CMK (cell line): ENCODE data around the gene YRDC.
A peak's percentile ranks its signal among the peaks of the same experiment; 100 is the strongest.
"Not testable (repeated sequence)": the region's sequence is repeated elsewhere in the genome, so short reads cannot be mapped to it uniquely, and the experiment has no call there.

Experiments used
- DNase-seq: peaks from one replicate; pipeline ENCODE4 v3.0.0-alpha.2; 2010; ENCODE audit warnings: low read depth

Gene YRDC

DNA sequence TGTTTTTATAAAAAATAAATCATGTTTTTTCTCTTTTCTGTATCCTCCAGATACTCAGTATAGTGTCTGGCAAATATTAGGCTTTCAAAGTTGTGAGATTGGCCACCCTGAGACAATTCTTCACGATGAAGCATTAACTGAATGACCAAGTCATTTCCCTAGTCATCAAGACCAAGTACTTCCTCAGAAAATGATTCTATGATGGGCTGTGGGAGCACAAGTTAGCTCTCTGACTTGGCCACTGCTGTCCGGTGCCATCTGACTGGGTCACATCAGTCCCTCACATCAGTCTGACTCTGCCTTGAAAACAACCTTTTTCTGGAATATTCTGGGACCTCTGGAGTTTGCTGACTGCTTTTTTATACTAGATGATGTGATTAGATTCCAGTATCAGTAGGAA is 13.5 kb upstream of the YRDC start:
- no peak for DNase-seq

DNA sequence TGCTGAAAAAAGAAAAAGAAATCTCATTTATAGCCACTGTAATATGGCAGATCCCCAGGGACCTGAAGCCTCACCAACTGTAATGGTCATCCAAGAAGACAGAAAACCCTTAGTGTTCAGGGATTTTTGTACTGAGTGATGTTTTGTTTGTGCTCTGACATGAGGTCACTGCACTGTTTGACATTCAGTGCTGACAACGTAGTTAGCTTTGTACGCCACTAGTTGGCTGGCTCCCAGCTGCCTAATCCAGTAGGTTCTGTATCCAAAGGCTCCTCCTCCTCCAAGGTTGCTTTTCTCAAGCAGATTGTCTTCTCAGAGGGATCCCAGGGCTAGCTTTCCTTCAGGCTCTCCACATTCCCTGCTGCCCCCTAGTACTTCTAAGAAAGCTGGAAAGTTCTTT is 9.5 kb upstream of the YRDC start:
- no peak for DNase-seq

DNA sequence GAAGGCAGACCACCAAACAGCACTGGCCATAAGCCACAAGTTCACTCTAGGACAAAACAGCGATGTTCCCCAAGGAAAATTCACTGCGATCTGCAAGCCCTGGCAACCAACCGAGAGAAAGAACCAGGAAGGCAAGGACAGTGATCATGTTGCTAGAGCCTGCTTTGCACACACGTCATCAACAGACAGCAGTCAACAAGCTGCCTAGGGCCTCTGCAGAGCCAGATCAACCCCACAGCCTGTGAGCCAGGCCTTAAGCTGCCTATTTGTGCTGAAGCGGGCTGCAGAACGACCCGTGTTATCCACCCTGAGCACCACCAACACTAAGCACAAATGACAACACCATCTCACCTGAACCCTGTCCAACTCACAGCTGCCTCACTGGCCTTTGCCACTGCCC is 6.2 kb upstream of the YRDC start:
- no peak for DNase-seq

GRCh38 chr1:37813529-37814145 is 5.6 kb upstream of the YRDC start:
- no peak for DNase-seq

DNA sequence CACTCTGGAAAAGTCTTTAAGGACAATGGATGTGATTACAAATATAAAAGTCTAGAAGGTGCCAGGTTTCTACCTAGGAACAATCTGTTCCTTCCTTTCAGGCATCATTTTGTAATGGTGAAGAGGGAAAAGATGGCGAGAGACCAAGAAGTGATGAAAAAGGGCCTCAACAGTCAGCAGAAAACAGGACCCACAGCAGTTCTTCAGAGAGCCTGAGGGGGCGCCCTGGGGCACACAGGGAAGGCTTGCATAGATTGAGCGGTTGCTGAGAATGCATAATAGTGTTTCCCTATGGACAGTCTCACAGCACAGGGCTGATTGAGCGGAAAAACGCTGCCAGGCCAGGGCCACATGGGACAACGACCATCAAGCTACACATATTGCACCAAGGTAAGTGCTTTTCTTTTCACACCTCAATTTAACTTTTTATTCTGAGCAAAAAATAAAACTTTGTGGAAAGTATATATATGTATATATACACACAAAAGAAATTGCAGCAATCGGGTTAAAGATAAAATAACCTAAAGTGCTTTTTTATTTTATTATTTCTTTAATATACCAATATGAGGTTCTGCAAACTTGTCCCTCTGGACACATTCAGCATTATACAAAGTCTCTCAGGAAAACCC is 3.1 kb upstream of the YRDC start:
- no peak for DNase-seq

- DNase-seq, result no peak
Observed at GRCh38 chr1:37809942-37810341, 1.9 kb upstream of the YRDC start.

DNA sequence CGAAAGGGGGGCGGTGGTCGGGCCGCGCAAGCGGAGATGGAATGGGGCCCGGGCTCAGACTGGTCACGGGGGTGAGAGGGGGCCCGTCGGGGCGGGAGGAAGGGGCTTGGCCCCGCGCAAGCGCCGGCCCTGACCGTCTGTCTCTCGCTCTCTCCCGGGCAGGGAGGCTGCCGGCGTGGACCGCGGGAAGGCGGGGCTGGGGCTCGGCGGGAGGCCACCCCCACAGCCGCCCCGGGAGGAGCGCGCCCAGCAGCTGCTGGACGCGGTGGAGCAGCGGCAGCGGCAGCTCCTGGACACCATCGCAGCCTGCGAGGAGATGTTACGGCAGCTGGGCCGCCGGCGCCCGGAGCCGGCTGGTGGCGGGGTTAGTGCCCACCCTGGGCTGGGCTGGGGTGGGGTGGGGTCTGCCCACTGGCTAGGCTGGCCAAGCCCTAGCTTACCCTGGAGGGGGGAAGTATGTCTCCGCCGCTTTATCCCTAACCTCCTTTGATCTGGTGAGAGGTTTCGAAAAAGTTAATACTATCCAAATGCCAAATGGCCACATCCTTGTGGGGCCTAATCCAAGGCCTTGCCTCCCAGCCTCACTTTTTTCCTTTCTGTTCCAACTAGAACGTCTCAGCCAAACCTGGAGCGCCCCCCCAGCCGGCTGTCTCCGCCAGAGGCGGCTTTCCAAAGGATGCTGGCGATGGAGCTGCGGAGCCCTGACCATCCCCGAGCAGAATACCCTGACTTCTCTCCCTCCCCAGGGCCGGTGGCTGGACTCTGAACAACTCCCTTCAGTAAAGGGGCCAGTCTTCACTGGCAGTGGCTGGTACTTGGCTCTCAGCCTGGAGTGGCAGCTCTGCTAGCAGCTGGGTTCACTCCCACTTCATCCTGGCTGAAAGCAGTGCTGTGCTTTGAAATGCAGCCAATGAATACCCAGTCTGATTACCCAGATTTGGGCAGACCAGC is 636 bp upstream of the YRDC start:
- DNase-seq, result no peak

DNA sequence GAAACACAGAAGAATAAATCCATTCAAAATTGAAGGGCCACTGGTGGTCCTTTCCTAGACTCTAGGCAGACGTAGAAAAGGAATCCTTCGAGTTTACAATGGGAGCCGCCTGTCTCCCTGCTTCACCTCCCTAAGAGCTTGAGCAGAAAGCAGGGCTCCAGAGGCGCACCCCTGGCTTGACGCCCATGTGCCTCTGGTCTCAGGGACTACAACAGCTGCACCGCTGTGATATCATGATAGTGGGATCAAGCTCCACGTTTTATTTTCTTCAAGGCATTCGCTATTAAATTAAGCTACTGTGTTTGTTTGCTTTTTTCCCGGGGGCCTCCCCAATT is 821 bp downstream of the YRDC start:
- DNase-seq, result no peak

GRCh38 chr1:37802439-37802838 is 5.6 kb downstream of the YRDC start:
- no peak for DNase-seq

GRCh38 chr1:37797750-37798345 is 10.2 kb downstream of the YRDC start:
- no peak for DNase-seq

- DNase-seq, result no peak
Observed at GRCh38 chr1:37795340-37796125, 12.5 kb downstream of the YRDC start.

DNA sequence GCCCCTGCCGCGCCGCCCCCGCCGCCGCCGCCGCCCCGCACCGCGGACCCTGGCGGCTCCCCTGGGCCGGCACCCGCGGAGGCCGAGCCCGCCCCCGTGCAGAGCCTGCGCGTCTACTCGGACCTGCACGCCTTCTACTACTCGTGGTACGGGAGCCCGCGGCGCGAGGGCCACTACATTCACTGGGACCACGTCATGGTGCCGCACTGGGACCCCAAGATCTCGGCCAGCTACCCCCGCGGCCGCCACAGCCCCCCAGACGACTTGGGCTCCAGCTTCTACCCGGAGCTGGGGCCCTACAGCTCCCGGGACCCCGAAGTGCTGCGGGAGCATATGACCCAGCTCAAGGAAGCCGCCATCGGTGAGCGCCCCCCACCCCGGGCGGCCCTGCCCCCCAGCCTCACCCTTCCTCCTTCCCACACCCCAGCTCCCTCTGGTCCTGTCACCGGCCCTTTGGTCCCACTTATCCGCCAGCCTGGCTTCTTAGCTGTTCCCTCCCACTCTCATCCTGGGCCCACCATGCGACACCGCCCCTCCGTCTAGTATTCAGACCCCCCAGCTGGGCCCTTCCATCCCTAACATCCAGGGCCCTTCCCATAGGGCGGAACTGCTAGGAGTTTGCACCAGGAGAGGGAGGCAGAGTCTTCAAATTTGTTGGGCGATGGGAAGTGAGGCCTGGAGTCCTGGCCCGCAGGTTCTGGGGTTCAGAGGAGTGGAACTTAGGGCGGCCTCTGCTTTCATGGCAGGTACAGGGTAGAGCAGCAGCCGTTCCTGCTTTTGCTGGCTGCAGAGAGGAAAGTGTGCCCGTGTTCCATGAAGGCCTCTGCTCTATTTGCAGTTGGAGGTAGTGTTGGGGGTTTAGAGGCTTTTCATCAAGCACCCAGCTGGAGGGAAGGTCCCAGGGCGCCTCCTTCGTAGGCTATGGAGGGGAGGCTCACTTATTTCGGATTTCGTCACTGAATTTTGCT is 13.4 kb downstream of the YRDC start:
- DNase-seq, result no peak

DNA sequence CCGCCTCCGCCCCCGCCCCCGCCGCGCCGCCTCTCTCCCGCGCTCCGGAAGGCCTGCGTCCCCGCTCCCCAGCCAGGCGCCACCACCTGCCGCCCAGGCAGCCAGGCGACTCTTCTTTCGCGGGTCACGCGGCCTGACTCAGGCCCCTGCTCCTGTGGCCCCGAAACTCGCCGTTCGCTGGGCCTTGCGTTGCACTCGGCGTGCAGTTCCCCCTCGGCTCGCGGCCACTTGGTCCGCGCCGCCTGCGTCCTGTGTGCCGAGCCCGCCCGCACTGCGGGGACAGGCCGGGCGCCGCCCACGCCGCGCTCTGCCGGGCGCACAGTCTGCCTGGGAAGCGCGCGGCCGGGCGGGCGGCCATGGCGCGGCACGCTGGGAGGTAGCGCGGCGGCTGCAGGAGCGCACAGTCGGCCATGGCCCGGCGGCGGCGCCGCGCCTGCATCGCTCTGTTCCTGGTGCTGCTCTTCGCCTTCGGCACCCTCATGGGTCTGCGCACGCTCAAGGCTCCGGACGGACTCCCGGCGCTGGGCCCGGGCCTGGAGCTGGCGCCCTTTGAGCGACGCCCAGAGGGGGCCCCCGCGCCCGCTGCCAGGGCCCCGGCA is 14.1 kb downstream of the YRDC start, which contains the start of gene MANEAL:
MANEAL (plus strand) TSS at position 75 of the 599 bp plus-strand sequence; CDS start at position 411, 336 bp downstream.
- peak; percentile 77 for DNase-seq

- DNase-seq, result no peak
Observed at GRCh38 chr1:37792943-37793686, 14.9 kb downstream of the YRDC start.

GRCh38 chr1:37782491-37782890 is 25.5 kb downstream of the YRDC start:
- DNase-seq, result no peak

DNA sequence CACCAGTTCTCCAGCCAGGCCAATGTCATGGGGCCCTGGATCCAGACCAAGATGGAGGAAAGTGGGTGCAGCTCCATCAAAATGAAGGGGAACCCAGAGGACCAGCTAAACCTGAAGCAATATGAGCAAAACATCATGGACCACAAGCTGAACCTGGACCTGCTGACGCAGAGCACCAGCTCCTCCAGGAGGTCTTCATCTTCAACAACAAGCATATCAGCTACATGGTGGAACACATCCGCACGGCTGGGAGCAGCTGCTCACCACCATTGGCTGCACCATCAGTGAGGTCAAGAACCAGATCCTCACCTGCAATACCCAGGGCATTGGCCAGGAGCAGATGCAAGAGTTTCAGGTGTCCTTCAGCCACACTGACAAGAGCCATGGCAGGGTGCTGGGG is 29.4 kb downstream of the YRDC start:
- no peak for DNase-seq

DNA sequence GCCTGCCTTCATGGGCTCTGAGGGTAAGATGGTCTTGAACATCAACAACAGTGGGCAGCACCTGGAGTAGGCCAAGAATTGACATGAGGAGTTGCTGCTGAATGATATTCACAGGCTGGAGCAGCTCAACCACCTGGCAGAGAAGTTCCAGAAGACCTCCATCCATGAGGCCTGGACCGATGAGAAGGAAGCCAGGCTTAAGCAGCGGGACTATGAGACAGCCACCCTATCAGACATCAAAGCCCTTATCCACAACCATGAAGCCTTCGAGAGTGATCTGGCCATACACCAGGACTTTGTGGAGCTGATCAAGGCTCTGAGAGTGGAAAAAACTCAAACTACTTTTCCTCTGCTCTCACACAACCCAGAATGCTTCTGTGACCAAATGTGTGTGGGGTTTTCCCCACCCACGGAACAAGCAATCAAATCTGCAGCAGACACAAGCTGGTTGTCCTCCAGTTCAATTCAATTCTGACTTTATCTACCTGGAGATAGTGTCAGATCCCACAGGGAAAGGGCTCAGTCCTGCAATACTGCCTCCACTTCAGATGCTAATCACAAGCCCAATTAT is 31.0 kb downstream of the YRDC start:
- no peak for DNase-seq

- DNase-seq, result not testable (repeated sequence)
Observed at GRCh38 chr1:37771440-37771839, 36.6 kb downstream of the YRDC start.

DNA sequence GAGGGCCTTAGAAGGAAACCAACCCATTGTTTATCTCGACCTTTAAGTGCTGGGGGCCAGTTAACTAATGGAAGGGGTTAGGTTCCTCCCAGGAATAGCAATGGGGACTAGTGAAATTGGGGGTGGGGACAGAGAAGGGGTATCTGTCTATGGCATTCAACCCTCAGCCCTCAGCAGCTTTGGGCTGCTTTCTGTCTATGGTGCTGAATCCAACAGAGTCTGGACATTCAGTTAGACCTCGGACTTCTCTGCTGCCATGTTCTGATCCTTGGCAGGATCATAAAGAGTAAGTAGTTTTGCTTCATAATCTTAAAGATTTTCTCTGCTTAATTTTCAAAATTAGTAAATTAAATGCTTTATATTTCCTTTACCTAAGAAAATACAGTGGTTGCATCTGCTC is 40.5 kb downstream of the YRDC start:
- no peak for DNase-seq
